ENCODE measurements around the gene TSPEAR. TPM values are rescaled to one million over a fixed set of nuclear protein-coding genes. Genes with fewer than 3 reads are reported as not detected.

TSPEAR gene
- total RNA-seq, 1 experiment from 2014 or later = 2.1 TPM

GRCh38 chr21:44739316-44739715 lies 27.9 kb upstream of the TSPEAR start (continued):
- TF ChIP-seq ZNF219 (CRISPR knock-in tag; IDR thresholded peaks at IDR 0.05; ENCODE audit: borderline replicate concordance) (no peak), NFATC4 (CRISPR knock-in tag; IDR thresholded peaks at IDR 0.05) (no peak), NR1H2 (CRISPR knock-in tag; IDR thresholded peaks at IDR 0.05) (no peak), NR3C1 (CRISPR knock-in tag; conservative IDR thresholded peaks at IDR 0.05; ENCODE audit: low read depth) (no peak), CREB1 (CRISPR knock-in tag; IDR thresholded peaks at IDR 0.05) (no peak), SMAD4 (CRISPR knock-in tag; IDR thresholded peaks at IDR 0.05) (no peak), ZNF138 (CRISPR knock-in tag; conservative IDR thresholded peaks at IDR 0.05) (no peak), SOX15 (CRISPR knock-in tag; IDR thresholded peaks at IDR 0.05) (no peak), GABPB1 (CRISPR knock-in tag; IDR thresholded peaks at IDR 0.05) (no peak), ZNF396 (CRISPR knock-in tag; IDR thresholded peaks at IDR 0.05; ENCODE audit: borderline replicate concordance) (no peak)

- Mint-ChIP-seq H3K27ac (no peak overlapping the region), H3K36me3 (peaks cover 59% of the 10 kb centered on the region), H3K27me3 (ENCODE audit: low read depth) (peaks cover 22% of the 10 kb centered on the region), H3K9me3 (peaks cover 64% of the 10 kb centered on the region), H3K4me3 (no peak overlapping the region), H3K4me1 (peaks cover 25% of the 10 kb centered on the region)
- ATAC-seq (no peak), DNase-seq (ENCODE audit: low spot score) (no peak)
- ChIA-PET POLR2A (no interaction called here), CTCF (interaction anchor here (1.1 kb wide), 1 partner anchor 13 kb away, joined by 3 read pairs; no protein-coding TSS in a partner anchor)
- TF ChIP-seq PREB (CRISPR knock-in tag; IDR thresholded peaks at IDR 0.05; ENCODE audit: borderline replicate concordance) = no peak
- no peak for TF ChIP-seq NFYB (CRISPR knock-in tag; conservative IDR thresholded peaks at IDR 0.05; ENCODE audit: low read depth)
- no peak for TF ChIP-seq JUN (CRISPR knock-in tag; IDR thresholded peaks at IDR 0.05)
- TF ChIP-seq CREB1 (CRISPR knock-in tag; IDR thresholded peaks at IDR 0.05) = no peak
- no peak for TF ChIP-seq ZNF121 (CRISPR knock-in tag; IDR thresholded peaks at IDR 0.05)
- no peak for TF ChIP-seq ZNF671 (CRISPR knock-in tag; IDR thresholded peaks at IDR 0.05)
- no peak for TF ChIP-seq ZNF425 (CRISPR knock-in tag; conservative IDR thresholded peaks at IDR 0.05)
- TF ChIP-seq SMAD4 (CRISPR knock-in tag; IDR thresholded peaks at IDR 0.05) = no peak
- TF ChIP-seq ZNF532 (CRISPR knock-in tag; IDR thresholded peaks at IDR 0.05; ENCODE audit: borderline replicate concordance) = no peak
- TF ChIP-seq NFATC4 (CRISPR knock-in tag; IDR thresholded peaks at IDR 0.05) = no peak
- TF ChIP-seq ELF4 (CRISPR knock-in tag; IDR thresholded peaks at IDR 0.05; ENCODE audit: low read depth) = no peak
These were observed 27.2 kb upstream of the TSPEAR start for GRCh38 chr21:44738621-44739020.
